Panc1 (cell line): Measurements from ENCODE around the gene RPP25. TPM values are rescaled to one million over a fixed set of nuclear protein-coding genes. Genes with fewer than 3 reads are reported as not detected.

Experiments
- ATAC-seq: fragments of 200-7000 bp; cut with Tn5 transposase; 2 replicates; pipeline ENCODE4 v1.9.1; 2020; ENCODE audit warnings: mild to moderate bottlenecking, moderate library complexity
- BruUV-seq: library from RNA; stranded (reverse); fragments of 400-500 nt; replicated peaks from 2 replicates; lab custom pipeline; 2021; lab: Mats Ljungman, UMichigan
- CTCF ChIA-PET: fragments of 300-600 bp; sonication (Branson Sonifier 250); formaldehyde crosslinking; loops from one replicate; lab custom pipeline; 2022; ENCODE audit warnings: antibody characterized with exemption; lab: Charles Lee
- POLR2A ChIA-PET: fragments of 300-600 bp; sonication (Branson Sonifier 250); formaldehyde crosslinking; loops from one replicate; lab custom pipeline; 2022; ENCODE audit warnings: antibody characterized with exemption; lab: Charles Lee
- DNase-seq: peaks from one replicate; pipeline ENCODE4 v3.0.0-alpha.2; 2010; ENCODE audit warnings: low read depth, low spot score
- H3K27ac ChIP-seq: 2 replicates; pipeline ENCODE4 v1.5.1; 2011; ENCODE audit warnings: mild to moderate bottlenecking, low read length, inconsistent platforms
- H3K27me3 ChIP-seq: fragments of 200-500 bp; sonication (Bioruptor generic); 2 replicates; pipeline ENCODE4 v1.6.0; 2014; ENCODE audit warnings: low read length, inconsistent platforms; ENCODE audit not compliant: control insufficient read depth, insufficient read depth
- H3K36me3 ChIP-seq: fragments of 200-500 bp; sonication (Bioruptor generic); 2 replicates; pipeline ENCODE4 v1.5.1; 2014; ENCODE audit warnings: inconsistent platforms, mild to moderate bottlenecking, low read length, moderate library complexity; ENCODE audit not compliant: control insufficient read depth, insufficient read depth
- H3K4me1 ChIP-seq: 2 replicates; pipeline ENCODE4 v1.5.1; 2011; ENCODE audit warnings: inconsistent platforms, mild to moderate bottlenecking, low read length, moderate library complexity; ENCODE audit not compliant: control insufficient read depth, insufficient read depth
- H3K4me3 ChIP-seq, 2 experiments: 2 replicates each; pipeline ENCODE4 v1.5.1; 2011 to 2012; ENCODE audit warnings: low read depth in 2 of 2, low read length in 2 of 2, mild to moderate bottlenecking in 2 of 2, inconsistent platforms in 1 of 2, moderate library complexity in 1 of 2
- H3K9me3 ChIP-seq: fragments of 200-500 bp; sonication (Bioruptor generic); 2 replicates; pipeline ENCODE4 v1.5.1; 2014; ENCODE audit warnings: low read depth, mild to moderate bottlenecking, inconsistent platforms, low read length, moderate library complexity; ENCODE audit not compliant: control insufficient read depth, insufficient read depth
- POLR2AphosphoS5 ChIP-seq: IDR thresholded peaks from 2 replicates; pipeline ENCODE4 v1.6.1; 2012; ENCODE audit warnings: mild to moderate bottlenecking, low read depth, low read length, moderate library complexity
- SIN3A ChIP-seq: IDR thresholded peaks from 2 replicates; pipeline ENCODE4 v1.6.1; 2012; ENCODE audit warnings: low read depth, mild to moderate bottlenecking, low read length, moderate library complexity, borderline replicate concordance; ENCODE audit not compliant: insufficient read depth
- TCF7L2 ChIP-seq: IDR thresholded peaks from 2 replicates; pipeline ENCODE4 v1.6.1; 2011; ENCODE audit warnings: mild to moderate bottlenecking, low read depth, low read length, inconsistent platforms
- in situ Hi-C: cut with HindIII; loops from 2 replicates; pipeline ENCODE4 v1.10.0; 2016; ENCODE audit warnings: low sequenced_read_pairs, low pct_unique_long_range_greater_than_20kb
- intact Hi-C: fragments of 100-400 bp; cut with micrococcal nuclease; formaldehyde crosslinking; loops from one replicate; pipeline ENCODE4 v1.10.0; 2022; ENCODE audit not compliant: unreplicated experiment
- total RNA-seq: library from RNA; stranded (reverse); gene quantifications from one replicate; pipeline ENCODE4 v1.2.1, GENCODE V29; 2021; ENCODE audit not compliant: unreplicated experiment
- TF ChIP-seq, protein P1 (sequence below), 2 experiments: IDR thresholded peaks; 2 replicates each; pipeline ENCODE4 v1.6.1; 2011 to 2012; ENCODE audit warnings: low read depth in 2 of 2, control low read depth in 1 of 2, low read length in 1 of 2, mild to moderate bottlenecking in 1 of 2, moderate library complexity in 1 of 2; ENCODE audit not compliant: insufficient read depth in 1 of 2
- TF ChIP-seq, protein P2 (sequence below): fragments of 450-650 bp; IDR thresholded peaks from 2 replicates; pipeline ENCODE4 v1.5.1; 2017; ENCODE audit warnings: mild to moderate bottlenecking

The RPP25 gene
- total RNA-seq, 1 experiment from 2014 or later, result 40.1 TPM

DNA sequence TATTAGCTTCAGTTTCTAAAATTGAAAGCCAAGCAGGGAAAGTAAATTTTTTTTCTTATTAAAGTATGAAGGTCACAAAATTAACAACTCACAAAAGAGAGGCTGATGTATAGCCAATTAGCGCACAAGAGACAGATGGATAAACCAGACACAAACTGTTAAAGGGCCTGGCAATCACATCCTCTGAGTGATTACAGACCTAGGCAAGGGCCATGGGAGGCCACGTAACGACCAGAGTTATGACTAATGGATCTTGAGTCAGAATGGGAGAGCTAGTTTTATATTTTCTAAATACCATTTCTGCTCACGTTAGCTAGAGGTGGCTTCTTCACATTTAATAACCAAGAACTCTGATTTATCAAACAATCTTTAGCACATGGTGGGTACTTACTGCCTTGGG lies 21.0 kb upstream of the RPP25 start:
- ATAC-seq (no peak), DNase-seq (no peak)
- ChIA-PET POLR2A (no interaction called here), CTCF (interaction anchor here (0.6 to 0.7 kb wide), 2 partner anchors 24 to 322 kb away, joined by 3 to 10 read pairs; no protein-coding TSS in a partner anchor)
- H3K9me3 ChIP-seq, result no peaks in the 10 kb centered on the region
- no peaks in the 10 kb centered on the region for H3K36me3 ChIP-seq
- no peak overlapping the region for H3K27ac ChIP-seq
- intact Hi-C loops (no loop called here), in situ Hi-C loops (no loop called here)
- no TSS peak for BruUV-seq
- TF ChIP-seq, protein P1, sequence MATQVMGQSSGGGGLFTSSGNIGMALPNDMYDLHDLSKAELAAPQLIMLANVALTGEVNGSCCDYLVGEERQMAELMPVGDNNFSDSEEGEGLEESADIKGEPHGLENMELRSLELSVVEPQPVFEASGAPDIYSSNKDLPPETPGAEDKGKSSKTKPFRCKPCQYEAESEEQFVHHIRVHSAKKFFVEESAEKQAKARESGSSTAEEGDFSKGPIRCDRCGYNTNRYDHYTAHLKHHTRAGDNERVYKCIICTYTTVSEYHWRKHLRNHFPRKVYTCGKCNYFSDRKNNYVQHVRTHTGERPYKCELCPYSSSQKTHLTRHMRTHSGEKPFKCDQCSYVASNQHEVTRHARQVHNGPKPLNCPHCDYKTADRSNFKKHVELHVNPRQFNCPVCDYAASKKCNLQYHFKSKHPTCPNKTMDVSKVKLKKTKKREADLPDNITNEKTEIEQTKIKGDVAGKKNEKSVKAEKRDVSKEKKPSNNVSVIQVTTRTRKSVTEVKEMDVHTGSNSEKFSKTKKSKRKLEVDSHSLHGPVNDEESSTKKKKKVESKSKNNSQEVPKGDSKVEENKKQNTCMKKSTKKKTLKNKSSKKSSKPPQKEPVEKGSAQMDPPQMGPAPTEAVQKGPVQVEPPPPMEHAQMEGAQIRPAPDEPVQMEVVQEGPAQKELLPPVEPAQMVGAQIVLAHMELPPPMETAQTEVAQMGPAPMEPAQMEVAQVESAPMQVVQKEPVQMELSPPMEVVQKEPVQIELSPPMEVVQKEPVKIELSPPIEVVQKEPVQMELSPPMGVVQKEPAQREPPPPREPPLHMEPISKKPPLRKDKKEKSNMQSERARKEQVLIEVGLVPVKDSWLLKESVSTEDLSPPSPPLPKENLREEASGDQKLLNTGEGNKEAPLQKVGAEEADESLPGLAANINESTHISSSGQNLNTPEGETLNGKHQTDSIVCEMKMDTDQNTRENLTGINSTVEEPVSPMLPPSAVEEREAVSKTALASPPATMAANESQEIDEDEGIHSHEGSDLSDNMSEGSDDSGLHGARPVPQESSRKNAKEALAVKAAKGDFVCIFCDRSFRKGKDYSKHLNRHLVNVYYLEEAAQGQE (IDR thresholded peaks at IDR 0.05; ENCODE audit: insufficient read depth in 1 of 2, low read depth in 2 of 2, low read length in 1 of 2), result no peak
- TF ChIP-seq SIN3A, result no peak
- TF ChIP-seq TCF7L2, result no peak
- TF ChIP-seq POLR2AphosphoS5, result no peak
- TF ChIP-seq, protein P2, sequence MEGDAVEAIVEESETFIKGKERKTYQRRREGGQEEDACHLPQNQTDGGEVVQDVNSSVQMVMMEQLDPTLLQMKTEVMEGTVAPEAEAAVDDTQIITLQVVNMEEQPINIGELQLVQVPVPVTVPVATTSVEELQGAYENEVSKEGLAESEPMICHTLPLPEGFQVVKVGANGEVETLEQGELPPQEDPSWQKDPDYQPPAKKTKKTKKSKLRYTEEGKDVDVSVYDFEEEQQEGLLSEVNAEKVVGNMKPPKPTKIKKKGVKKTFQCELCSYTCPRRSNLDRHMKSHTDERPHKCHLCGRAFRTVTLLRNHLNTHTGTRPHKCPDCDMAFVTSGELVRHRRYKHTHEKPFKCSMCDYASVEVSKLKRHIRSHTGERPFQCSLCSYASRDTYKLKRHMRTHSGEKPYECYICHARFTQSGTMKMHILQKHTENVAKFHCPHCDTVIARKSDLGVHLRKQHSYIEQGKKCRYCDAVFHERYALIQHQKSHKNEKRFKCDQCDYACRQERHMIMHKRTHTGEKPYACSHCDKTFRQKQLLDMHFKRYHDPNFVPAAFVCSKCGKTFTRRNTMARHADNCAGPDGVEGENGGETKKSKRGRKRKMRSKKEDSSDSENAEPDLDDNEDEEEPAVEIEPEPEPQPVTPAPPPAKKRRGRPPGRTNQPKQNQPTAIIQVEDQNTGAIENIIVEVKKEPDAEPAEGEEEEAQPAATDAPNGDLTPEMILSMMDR, result no peak
- H3K4me1 ChIP-seq, result no peaks in the 10 kb centered on the region
- H3K4me3 ChIP-seq, result no peak overlapping the region
- H3K27me3 ChIP-seq, result no peaks in the 10 kb centered on the region

DNA sequence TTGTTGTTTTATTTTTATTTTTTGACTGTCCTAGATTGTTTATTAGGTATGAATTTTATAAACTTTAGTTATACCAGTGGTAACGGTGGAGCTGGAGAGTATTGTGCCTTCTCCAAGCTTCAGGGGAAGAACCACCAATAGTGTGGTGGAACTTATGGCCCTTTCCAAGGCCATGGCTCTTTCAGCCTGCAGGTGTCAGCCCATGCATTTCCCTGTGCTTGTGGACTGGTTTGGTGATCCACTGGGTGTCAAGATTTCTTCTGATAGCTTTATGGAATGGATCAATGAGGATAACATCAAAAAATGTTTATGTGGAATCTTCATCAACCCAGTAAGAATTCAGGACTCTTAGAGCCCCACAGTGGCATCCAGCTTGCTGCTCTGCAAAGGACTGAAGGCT lies 19.6 kb upstream of the RPP25 start:
- POLR2A ChIA-PET, result no interaction called here

More for the DNA sequence above, 19.6 kb upstream of the RPP25 start:
- no peaks in the 10 kb centered on the region for H3K36me3 ChIP-seq
- TF ChIP-seq, protein P2, result no peak
- no peak for TF ChIP-seq TCF7L2
- no peak for TF ChIP-seq SIN3A
- TF ChIP-seq POLR2AphosphoS5, result no peak
- TF ChIP-seq, protein P1 (IDR thresholded peaks at IDR 0.05; ENCODE audit: insufficient read depth in 1 of 2, low read depth in 2 of 2, low read length in 1 of 2), result no peak
- in situ Hi-C loops, result no loop called here
- no peak for ATAC-seq
- DNase-seq, result no peak
- BruUV-seq, result no TSS peak
- H3K27me3 ChIP-seq, result no peaks in the 10 kb centered on the region
- intact Hi-C loops, result no loop called here
- no peak overlapping the region for H3K27ac ChIP-seq
- CTCF ChIA-PET, result no interaction called here
- no peak overlapping the region for H3K4me3 ChIP-seq
- H3K4me1 ChIP-seq, result no peaks in the 10 kb centered on the region
- H3K9me3 ChIP-seq, result no peaks in the 10 kb centered on the region
